IPS-18a (cell line): Measurements from ENCODE around the gene SS18L1.
A peak's percentile ranks its signal among the peaks of the same experiment; 100 is the strongest.

Experiments used
- H3K27ac ChIP-seq: one replicate; pipeline ENCODE4 v1.5.1; 2013; ENCODE audit warnings: low read length
- H3K27me3 ChIP-seq: one replicate; pipeline ENCODE4 v1.6.1; 2013; ENCODE audit warnings: mild to moderate bottlenecking, low read length; ENCODE audit not compliant: control insufficient read depth, insufficient read depth
- H3K36me3 ChIP-seq: one replicate; pipeline ENCODE4 v1.6.1; 2013; ENCODE audit warnings: low read depth, low read length; ENCODE audit not compliant: control insufficient read depth
- H3K4me1 ChIP-seq: one replicate; pipeline ENCODE4 v1.6.1; 2013; ENCODE audit warnings: low read depth, low read length; ENCODE audit not compliant: control insufficient read depth
- H3K4me3 ChIP-seq: one replicate; pipeline ENCODE4 v1.5.1; 2013; ENCODE audit warnings: low read length
- H3K9ac ChIP-seq: one replicate; pipeline ENCODE4 v1.6.1; 2013; ENCODE audit warnings: mild to moderate bottlenecking, low read length, moderate library complexity
- H3K9me3 ChIP-seq: one replicate; pipeline ENCODE4 v1.6.1; 2013; ENCODE audit warnings: low read depth, low read length; ENCODE audit not compliant: control insufficient read depth

Gene SS18L1, protein sequence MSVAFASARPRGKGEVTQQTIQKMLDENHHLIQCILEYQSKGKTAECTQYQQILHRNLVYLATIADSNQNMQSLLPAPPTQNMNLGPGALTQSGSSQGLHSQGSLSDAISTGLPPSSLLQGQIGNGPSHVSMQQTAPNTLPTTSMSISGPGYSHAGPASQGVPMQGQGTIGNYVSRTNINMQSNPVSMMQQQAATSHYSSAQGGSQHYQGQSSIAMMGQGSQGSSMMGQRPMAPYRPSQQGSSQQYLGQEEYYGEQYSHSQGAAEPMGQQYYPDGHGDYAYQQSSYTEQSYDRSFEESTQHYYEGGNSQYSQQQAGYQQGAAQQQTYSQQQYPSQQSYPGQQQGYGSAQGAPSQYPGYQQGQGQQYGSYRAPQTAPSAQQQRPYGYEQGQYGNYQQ

DNA sequence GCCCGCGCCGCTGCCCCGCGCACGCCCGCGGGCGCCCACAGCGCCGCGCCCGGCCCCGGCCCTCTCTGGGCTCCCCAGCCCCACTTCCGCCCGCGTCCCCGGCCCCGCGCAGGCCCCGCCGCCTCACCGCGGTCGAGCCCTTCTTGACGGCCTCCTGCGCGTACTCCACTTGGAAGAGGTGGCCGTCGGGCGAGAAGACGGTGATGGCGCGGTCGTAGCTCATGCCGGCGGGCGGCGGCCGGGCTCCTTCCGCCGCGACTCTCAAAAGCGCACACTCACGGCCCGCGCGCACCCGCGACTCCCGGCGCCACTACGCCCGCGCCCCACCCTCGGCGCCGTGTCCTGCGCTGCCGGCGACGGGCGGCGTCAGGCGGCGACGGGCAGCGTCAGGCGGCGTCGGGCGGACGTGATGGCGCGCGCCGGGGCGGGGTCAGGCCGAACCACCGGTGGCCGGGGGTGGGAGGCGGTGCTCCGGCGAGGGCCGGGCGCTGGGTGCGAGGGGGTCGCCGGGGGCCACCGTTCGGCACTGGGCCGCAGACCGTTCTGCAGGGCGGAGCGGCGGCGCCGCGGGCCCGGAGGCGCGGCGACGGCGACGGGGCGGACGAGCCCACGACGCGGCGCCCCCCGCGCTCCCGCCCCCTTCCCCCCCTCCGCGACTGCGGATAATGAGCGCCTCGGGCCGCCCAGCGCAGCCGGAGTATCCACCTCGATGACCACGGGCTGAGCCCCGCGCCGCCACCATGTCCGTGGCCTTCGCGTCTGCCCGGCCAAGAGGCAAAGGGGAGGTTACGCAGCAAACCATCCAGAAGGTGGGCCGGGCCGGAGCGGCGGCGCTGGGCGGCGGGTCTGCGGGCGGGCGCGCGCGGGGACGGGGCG, at the start of gene SS18L1, which contains the start of gene PSMA7:
TSS of gene SS18L1 (plus strand) at position 689 of the 876 bp plus-strand sequence. CDS start at position 741, 52 bp downstream.
TSS of gene PSMA7 (minus strand) at position 314 of the 876 bp plus-strand sequence. CDS start at position 223, 91 bp downstream.
- no peak within 1 kb of the TSS for H3K27ac ChIP-seq
- H3K36me3 ChIP-seq, result peaks cover 35% of the 10 kb centered on the region
- H3K9me3 ChIP-seq, result no peaks in the 10 kb centered on the region
- peak within 1 kb of the TSS; percentile 75 for H3K9ac ChIP-seq
- no peaks in the 10 kb centered on the region for H3K27me3 ChIP-seq
- peaks cover 12% of the 10 kb centered on the region for H3K4me1 ChIP-seq
- H3K4me3 ChIP-seq, result peak within 1 kb of the TSS; percentile 88

DNA sequence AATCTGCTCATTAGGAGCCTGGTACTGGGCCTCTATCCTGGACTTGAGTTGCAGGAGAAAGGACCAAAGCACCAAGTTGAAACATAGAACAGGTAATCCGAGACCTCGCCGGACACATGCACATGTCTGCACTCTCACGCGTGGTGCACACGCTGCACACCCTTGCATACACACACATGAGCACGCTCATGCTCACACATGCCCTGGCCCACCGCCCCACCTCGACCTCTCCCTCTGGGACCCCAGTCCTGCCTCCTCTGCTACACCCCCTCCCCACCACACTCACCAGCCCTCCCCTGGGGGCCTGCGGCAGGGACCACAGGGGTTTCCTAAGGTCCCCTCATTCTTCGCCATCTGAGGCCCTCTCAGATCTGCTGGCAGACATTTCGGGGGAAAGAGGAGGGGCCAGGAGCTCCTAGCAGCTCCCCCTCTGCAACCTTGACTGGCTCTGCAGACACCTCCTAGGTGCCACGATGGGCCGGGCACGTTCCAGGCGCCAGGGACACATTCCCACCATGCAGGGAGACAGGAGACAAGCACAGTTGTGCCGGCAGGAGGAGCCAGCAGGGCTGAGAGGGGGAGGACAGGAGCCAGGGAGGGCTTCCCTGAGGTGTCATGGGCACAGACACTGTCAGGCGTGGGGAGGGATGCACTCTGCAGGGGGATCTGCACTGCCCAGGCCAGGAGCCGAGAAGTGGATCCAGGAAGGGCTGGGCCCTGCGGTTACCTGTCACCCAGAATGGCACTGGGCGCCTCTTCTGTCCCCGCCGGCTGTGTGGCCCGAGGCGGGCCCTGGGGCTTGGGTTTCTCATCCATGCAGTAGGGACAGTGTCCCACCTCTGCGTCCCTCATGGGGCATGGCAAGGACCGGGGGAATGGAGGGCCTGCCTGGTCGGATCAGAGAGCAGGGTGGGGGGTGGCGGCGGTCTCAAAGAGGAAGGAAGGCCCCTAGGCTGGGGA, 46.9 kb upstream of the SS18L1 start:
- Histone ChIP-seq H3K27ac (no peak overlapping the region), H3K36me3 (no peaks in the 10 kb centered on the region), H3K27me3 (no peaks in the 10 kb centered on the region), H3K4me3 (no peak overlapping the region), H3K9me3 (no peaks in the 10 kb centered on the region), H3K9ac (no peak overlapping the region), H3K4me1 (no peaks in the 10 kb centered on the region)

DNA sequence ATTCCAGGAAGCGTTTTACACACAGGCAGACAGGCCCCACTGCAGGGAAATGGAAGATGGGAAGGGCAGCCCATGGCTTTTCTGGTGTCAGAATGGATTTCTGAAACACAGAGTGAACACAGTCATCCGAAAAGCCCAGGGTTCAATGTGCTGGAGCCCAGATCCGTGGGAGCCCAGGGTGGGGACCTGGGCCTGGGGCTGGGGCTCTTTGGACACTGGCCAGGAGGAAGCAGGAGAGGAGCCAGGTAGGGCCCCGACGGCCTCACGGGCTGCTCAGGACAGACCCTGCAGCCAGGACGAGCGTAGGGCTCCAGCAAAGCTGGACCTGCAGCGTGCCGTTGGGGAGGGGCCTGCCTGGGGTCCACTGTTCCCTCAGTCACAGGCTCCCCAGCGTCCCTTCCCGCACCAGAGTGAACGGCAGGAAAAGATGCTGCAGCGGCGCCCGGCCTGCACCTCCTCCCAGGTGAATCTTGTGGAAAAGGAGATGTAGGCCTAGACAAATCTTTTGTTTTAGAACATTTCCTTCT, 45.6 kb upstream of the SS18L1 start:
- Histone ChIP-seq H3K27ac (no peak overlapping the region), H3K4me1 (no peaks in the 10 kb centered on the region), H3K4me3 (no peak overlapping the region), H3K36me3 (no peaks in the 10 kb centered on the region), H3K27me3 (no peaks in the 10 kb centered on the region), H3K9me3 (no peaks in the 10 kb centered on the region), H3K9ac (no peak overlapping the region)

DNA sequence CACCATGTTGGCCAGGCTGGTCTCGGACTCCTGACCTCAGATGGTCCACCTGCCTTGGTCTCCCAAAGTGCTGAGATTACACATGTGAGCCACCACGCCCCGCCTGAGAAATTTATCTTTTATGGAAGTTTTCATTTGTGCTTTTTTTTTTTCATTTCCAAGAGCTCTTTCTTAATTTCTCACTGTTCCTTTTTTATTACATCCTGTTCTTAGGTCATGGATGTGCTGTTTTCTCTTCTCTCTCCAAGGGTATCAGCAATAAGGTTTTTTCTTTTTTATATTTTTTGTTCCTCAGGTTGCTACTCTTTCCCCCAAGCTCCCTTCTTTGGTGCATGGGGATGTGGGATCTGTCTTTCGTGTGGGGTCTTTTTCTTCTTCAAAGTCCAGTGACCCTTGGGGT, 42.5 kb upstream of the SS18L1 start:
- no peaks in the 10 kb centered on the region for H3K36me3 ChIP-seq
- H3K9me3 ChIP-seq, result no peaks in the 10 kb centered on the region

DNA sequence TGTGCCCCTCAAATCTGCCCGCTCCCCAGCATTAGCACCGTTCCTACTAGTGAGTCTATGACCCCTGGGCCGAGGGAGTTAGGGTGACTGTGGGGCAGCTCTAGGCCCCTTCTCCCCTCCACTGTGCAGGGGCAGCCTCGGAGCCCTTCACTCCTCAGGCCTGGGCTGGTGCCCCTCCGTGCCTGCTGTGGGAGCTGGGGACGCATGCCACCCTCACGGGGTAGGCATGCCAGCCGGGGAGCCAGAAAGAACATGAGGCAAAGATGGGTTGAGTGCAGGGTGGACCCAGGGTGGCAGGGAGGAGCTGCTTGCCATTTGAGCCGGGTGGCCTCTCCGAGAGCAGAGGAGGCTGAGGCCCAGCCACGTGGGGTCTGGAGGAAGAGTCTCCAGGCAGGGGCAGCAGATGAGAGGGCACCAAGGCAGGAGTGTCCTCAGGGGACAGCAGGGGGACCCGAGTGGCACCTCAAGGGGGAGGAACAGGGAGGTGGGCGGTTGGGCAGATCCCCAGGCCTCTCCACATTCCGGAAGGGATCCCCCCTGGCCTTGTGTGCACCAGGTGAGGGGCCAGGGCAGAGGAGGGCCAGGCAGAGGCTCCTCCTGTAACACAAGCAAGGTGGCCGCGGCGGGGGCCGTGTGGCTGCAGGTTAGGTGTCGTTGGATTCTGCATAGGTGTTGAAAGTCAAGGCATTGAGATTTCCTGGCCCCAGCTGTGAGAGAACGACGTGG, 39.9 kb upstream of the SS18L1 start:
- Histone ChIP-seq H3K27me3 (no peaks in the 10 kb centered on the region), H3K36me3 (no peaks in the 10 kb centered on the region), H3K4me3 (no peak overlapping the region), H3K27ac (no peak overlapping the region), H3K4me1 (peaks cover 3% of the 10 kb centered on the region), H3K9me3 (no peaks in the 10 kb centered on the region), H3K9ac (no peak overlapping the region)

More for the DNA sequence above, 42.5 kb upstream of the SS18L1 start:
- H3K27ac ChIP-seq, result no peak overlapping the region
- H3K4me3 ChIP-seq, result no peak overlapping the region
- peaks cover 3% of the 10 kb centered on the region for H3K4me1 ChIP-seq
- no peaks in the 10 kb centered on the region for H3K27me3 ChIP-seq
- H3K9ac ChIP-seq, result no peak overlapping the region

DNA sequence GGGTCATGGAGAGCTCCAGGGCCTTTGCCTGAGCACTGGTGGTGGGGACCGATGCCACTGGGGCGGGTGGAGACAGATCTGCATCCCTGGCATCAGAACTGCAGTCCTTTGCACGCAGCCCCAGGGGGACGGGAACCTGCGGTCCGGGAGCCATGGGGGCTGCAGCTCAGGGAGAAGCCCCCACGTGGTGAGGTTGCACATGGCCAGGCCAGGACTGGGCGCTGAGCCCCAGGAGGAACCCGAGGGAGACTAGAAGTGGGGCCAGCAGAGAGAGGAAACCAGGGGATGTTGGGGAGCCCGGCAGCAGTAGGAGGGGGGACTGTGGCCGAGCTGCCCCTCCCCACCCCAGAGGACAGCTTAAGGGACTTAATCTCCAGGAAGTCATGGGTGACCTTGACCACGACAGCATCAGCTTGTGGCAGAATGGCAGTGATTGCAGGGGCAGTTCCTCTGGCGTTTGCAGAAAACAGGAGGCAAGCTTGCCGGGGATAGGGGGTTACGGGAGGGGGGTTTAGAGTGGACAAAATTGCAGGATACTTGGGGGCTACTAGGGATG, 39.3 kb upstream of the SS18L1 start:
- Histone ChIP-seq H3K27ac (no peak overlapping the region), H3K9ac (no peak overlapping the region), H3K4me3 (no peak overlapping the region), H3K36me3 (no peaks in the 10 kb centered on the region), H3K4me1 (peaks cover 3% of the 10 kb centered on the region), H3K27me3 (no peaks in the 10 kb centered on the region), H3K9me3 (peaks cover 3% of the 10 kb centered on the region)

DNA sequence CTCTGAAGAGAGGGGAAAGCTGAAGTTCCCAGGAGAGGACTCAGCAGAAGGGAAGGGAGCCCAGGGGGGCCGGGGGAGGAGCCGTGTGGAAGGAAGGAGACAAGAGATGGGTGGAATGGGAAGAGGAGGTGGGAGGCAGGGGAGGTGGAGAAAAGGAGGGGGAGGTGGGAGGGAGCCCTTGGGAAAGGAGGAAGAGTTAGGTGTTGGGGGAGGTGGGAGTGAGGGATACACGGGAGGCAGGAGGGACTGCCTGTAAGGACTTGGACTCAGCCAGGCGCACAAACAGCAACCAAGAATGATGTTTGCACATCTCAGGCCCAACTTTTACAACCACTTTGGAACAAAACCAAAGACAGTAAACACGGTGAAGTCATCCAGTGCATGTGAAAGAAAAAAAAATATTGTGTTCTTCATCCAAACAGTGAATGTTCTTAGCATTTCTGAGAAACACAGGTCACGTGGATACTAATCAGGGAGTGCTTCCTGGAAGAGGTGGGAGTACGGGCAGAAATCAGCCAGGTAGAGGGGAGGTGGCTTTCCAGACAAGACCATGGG, 38.7 kb upstream of the SS18L1 start:
- H3K4me3 ChIP-seq, result no peak overlapping the region
- peaks cover 3% of the 10 kb centered on the region for H3K4me1 ChIP-seq
- no peaks in the 10 kb centered on the region for H3K27me3 ChIP-seq
- peaks cover 4% of the 10 kb centered on the region for H3K9me3 ChIP-seq
- no peak overlapping the region for H3K27ac ChIP-seq
- no peaks in the 10 kb centered on the region for H3K36me3 ChIP-seq
- H3K9ac ChIP-seq, result no peak overlapping the region

DNA sequence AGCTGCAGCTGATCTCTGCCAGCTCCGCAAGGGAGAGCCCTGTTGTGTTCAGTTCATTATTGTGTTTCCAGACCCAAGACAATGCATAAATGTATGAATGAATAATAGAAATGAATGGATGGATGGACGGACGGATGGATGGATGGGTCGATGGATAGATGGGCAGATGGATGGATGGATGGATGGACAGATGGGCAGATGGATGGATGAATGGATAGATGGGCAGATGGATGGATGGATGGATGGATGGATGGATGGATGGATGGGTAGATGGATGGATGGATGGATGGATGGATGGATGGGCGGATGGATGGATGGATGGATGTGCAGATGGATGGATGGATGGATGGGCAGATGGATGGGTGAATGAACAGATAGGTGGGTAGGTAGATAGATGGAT, 38.0 kb upstream of the SS18L1 start:
- no peaks in the 10 kb centered on the region for H3K27me3 ChIP-seq
- peaks cover 4% of the 10 kb centered on the region for H3K9me3 ChIP-seq
- H3K27ac ChIP-seq, result no peak overlapping the region
- no peak overlapping the region for H3K4me3 ChIP-seq
- H3K9ac ChIP-seq, result no peak overlapping the region
- peaks cover 3% of the 10 kb centered on the region for H3K4me1 ChIP-seq
- no peaks in the 10 kb centered on the region for H3K36me3 ChIP-seq

DNA sequence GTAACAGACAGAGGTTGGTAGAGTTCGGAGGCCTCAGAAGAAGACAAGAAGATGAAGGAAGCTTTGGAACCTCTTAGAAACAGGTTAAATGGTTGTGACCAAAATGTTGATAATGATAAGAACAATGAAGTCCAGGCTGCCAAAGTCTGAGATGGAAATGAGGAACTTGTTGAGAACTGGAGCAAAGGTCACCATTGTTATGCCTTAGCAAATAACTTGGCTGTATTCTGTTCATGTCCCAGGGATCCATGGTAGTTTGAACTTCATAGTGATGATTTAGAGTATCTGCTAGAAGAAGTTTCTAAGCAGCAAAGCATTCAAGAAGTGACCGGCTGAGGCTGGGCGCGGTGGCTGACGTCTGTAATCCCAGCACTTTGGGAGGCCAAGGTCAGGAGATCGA, 32.4 kb upstream of the SS18L1 start:
- Histone ChIP-seq H3K36me3 (no peaks in the 10 kb centered on the region), H3K9ac (no peak overlapping the region), H3K27me3 (no peaks in the 10 kb centered on the region), H3K27ac (no peak overlapping the region), H3K9me3 (peaks cover 4% of the 10 kb centered on the region), H3K4me1 (peaks cover 6% of the 10 kb centered on the region), H3K4me3 (no peak overlapping the region)

DNA sequence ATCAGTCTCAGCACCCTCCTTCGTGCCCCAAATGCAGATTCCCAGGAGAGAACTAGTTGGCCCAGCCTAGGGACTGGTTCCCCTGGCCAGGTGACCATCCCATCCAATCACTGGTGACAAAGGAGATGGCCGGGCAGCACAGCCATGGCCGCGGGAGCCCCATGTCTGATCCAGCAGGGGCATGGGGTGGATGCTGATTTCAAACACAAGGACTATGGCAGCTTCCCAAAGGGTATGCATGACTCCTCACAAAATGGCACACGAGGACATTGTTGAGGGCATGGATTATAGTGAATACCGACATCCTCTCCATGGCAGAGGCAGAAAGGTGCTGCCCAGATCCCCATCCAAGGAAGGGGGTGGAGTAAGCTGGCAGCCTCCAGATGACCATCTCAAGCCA, 31.2 kb upstream of the SS18L1 start:
- Histone ChIP-seq H3K27ac (no peak overlapping the region), H3K27me3 (no peaks in the 10 kb centered on the region), H3K4me3 (no peak overlapping the region), H3K36me3 (no peaks in the 10 kb centered on the region), H3K4me1 (peaks cover 6% of the 10 kb centered on the region), H3K9me3 (peaks cover 4% of the 10 kb centered on the region), H3K9ac (no peak overlapping the region)
